ENCODE data around the gene LY6G6F.
"Not testable (repeated sequence)": the region's sequence is repeated elsewhere in the genome, so short reads cannot be mapped to it uniquely, and the experiment has no call there.

Gene LY6G6F

GRCh38 chr6:31705931-31706330, 735 bp upstream of the LY6G6F start:
- H3K4me3 ChIP-seq (ENCODE audit: low read length), result no peak overlapping the region
- DNase-seq (ENCODE audit: low read depth), result no peak
- no peak for TF ChIP-seq CTCF (conservative IDR thresholded peaks at IDR 0.05; ENCODE audit: low read depth, low read length)

GRCh38 chr6:31707701-31708100, 1.0 kb downstream of the LY6G6F start:
- H3K4me3 ChIP-seq (ENCODE audit: low read length), result no peak overlapping the region
- no peak for DNase-seq (ENCODE audit: low read depth)
- no peak for TF ChIP-seq CTCF (conservative IDR thresholded peaks at IDR 0.05; ENCODE audit: low read depth, low read length)

- H3K4me3 ChIP-seq (ENCODE audit: low read length), result no peak overlapping the region
- no peak for DNase-seq (ENCODE audit: low read depth)
- TF ChIP-seq CTCF (conservative IDR thresholded peaks at IDR 0.05; ENCODE audit: low read depth, low read length), result no peak
Observed at GRCh38 chr6:31708224-31708623, 1.6 kb downstream of the LY6G6F start.

GRCh38 chr6:31709157-31709556, 2.5 kb downstream of the LY6G6F start:
- H3K4me3 ChIP-seq (ENCODE audit: low read length); DNase-seq (ENCODE audit: low read depth): not testable (repeated sequence)

GRCh38 chr6:31710523-31711219, 4.0 kb downstream of the LY6G6F start:
- no peak for TF ChIP-seq CTCF (conservative IDR thresholded peaks at IDR 0.05; ENCODE audit: low read depth, low read length)
- DNase-seq (ENCODE audit: low read depth), result no peak
- H3K4me3 ChIP-seq (ENCODE audit: low read length), result no peak overlapping the region

- no peak overlapping the region for H3K4me3 ChIP-seq (ENCODE audit: low read length)
- DNase-seq (ENCODE audit: low read depth), result no peak
- no peak for TF ChIP-seq CTCF (conservative IDR thresholded peaks at IDR 0.05; ENCODE audit: low read depth, low read length)
Observed at GRCh38 chr6:31711233-31711632, 4.6 kb downstream of the LY6G6F start.

GRCh38 chr6:31712296-31712695, 5.6 kb downstream of the LY6G6F start:
- peak; percentile 43 for TF ChIP-seq CTCF (conservative IDR thresholded peaks at IDR 0.05; ENCODE audit: low read depth, low read length)
- no peak overlapping the region for H3K4me3 ChIP-seq (ENCODE audit: low read length)
- no peak for DNase-seq (ENCODE audit: low read depth)

Measured in retinal pigment epithelial cell (primary cell).